ENCODE measurements around the gene ALPL. TPM values are rescaled to one million over a fixed set of nuclear protein-coding genes. Genes with fewer than 3 reads are reported as not detected.

Gene ALPL
- total and polyA plus RNA-seq, 10 of the 15 experiments (the other 5 are each of a cell fraction or from before 2014, with no cell fraction given), result 0.07 to 0.59 (median 0.31) TPM; not detected in 2

DNA sequence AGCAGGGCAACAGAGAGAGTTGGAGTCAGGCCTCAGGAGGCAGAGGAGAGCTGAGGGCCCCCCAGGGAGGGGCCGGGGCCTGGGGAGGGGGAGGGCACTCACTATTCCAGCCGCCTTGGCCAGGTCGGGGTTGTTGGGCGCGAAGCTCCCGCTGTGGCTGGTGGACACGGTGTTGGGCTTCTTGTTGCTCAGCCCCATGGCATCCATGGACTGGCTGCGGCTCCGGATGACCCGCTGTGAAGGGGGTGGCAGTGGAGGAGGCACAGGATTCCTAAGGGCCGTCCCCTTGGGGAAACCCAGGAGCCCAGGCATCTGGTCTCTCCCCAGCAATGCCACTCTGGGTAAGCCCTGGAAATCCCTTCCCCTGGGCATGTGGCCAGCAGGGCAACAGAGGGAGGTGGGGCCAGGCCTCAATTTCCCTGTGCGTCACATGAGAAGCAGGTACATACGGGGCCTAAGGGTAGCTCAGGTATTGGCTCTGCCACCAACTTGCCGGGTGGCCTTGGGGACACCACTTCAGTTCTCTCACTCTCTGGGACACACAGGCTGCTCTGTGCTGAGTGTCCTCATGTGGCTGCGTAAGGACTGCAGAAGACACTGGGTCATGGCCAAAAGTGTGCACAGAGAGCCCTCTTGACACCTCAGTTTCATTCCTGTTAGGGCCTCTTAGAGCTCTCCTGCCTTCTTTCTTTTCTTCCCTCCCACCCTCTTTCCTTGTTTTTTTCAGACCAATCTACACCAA, 96.9 kb downstream of the ALPL start (continued):
- TF ChIP-seq BACH1 (IDR thresholded peaks at IDR 0.05; ENCODE audit: borderline replicate concordance) (no peak), SUPT20H (IDR thresholded peaks at IDR 0.05; ENCODE audit: borderline replicate concordance, control insufficient read depth, low read depth, low read length) (no peak), NFYA (IDR thresholded peaks at IDR 0.05; ENCODE audit: borderline replicate concordance, low read depth, low read length) (no peak), HCFC1 (IDR thresholded peaks at IDR 0.05; ENCODE audit: low read length) (no peak), RCOR1 (conservative IDR thresholded peaks at IDR 0.05; ENCODE audit: low read depth, low read length) (no peak)

DNA sequence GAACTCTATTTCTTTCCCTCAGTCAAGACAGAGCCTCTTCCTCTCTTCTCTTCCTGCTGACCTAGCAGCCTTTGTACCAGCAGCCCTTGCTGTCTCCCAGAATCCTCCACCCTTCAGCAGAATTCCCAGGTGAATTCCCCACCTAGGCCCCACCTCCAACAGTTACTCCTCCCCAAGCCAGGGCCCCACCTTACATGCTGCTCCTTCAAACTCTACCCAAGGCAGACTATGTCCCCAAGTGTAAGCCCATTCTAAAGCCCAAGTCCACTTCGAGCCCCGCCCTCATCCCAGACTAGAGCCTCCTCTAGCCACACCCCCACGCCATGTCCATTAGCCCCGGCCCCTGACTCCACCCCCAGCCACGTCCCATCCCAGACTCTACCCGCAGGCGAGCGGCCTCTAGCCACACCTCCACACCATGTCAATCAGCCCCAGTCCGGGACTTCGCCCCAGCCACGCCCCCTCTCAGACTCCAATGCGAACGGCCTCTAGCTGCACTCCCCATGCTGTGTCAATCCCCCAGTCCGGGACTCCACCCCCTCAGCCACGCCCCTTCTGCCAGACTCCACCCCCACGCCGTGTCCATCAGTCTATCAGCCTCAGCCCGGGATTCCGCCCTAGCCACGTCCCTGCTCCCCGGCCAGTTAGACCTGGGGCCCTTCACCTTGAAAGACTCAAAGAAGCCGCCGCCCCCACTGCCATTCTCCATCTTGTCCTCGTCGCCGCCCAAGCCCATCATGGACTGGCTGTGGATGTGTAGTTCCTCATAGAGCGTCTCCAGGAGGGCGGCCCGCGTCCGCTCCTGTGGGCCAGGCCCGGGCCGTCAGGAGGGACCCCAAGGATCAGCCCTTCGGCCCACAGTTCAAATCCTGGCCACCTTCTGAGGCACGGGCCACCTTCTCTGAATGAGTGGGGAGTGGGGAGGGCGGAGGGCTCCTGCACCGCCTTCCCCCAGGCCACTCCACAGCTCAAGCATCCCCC, 98.6 kb downstream of the ALPL start:
- RAD21 ChIA-PET (ENCODE audit: unreplicated experiment), result no interaction called here
- intact Hi-C loops (cut with micrococcal nuclease; ENCODE audit: unreplicated experiment) (no loop called here), in situ Hi-C loops (cut with MboI) (no loop called here)
- no peak overlapping the region for H3K9ac ChIP-seq (ENCODE audit: control insufficient read depth, insufficient read depth, low read length)
- CTCF ChIA-PET, result interaction anchor here (1.0 kb wide), 1 partner anchor 75 kb away, joined by 3 read pairs; no protein-coding TSS in a partner anchor
- no peaks in the 10 kb centered on the region for H3K9me3 ChIP-seq (replicated peaks; ENCODE audit: control insufficient read depth, insufficient read depth, low read length)
- H3K27ac ChIP-seq (ENCODE audit: control insufficient read depth, insufficient read depth), result no peak overlapping the region
- no peaks in the 10 kb centered on the region for H4K20me1 ChIP-seq (ENCODE audit: control insufficient read depth, insufficient read depth)
- no peak overlapping the region for H3K4me3 ChIP-seq
- SMC1A ChIA-PET (ENCODE audit: uncharacterized antibody, unreplicated experiment), result no interaction called here
- DNase-seq (ENCODE audit: low read depth, low spot score) (peak; percentile 56), ATAC-seq (peak; percentile 96), FAIRE-seq (peak; percentile 7)
- no peaks in the 10 kb centered on the region; a peak in 1 of 4 replicates for H3K27me3 ChIP-seq (replicated peaks in 1 of 2; ENCODE audit: control insufficient read depth in 2 of 2, insufficient read depth in 2 of 2, low read length in 1 of 2)
- no TSS peak for BruUV-seq (replicated peaks)
- peak overlapping the region; percentile 54 for H3K4me2 ChIP-seq (ENCODE audit: control insufficient read depth, insufficient read depth)
- peak overlapping the region; percentile 66 for H2AFZ ChIP-seq (ENCODE audit: control insufficient read depth, low read depth, low read length)
- no peaks in the 10 kb centered on the region for H3K36me3 ChIP-seq (ENCODE audit: control insufficient read depth in 2 of 2, insufficient read depth in 2 of 2, low read length in 1 of 2)
- 44% methylated on average over 30 of the region's 37 CpGs for WGBS (ENCODE audit: insufficient coverage, insufficient replicate concordance, low lambda C conversion rate, missing lambda C conversion rate)
- no peaks in the 10 kb centered on the region for H3K4me1 ChIP-seq (ENCODE audit: control insufficient read depth, insufficient read depth, low read length)
- POLR2A ChIA-PET, result interaction anchor here (0.7 kb wide), 1 partner anchor 821 kb away, joined by 3 read pairs; no protein-coding TSS in a partner anchor
- H3K79me2 ChIP-seq (ENCODE audit: control insufficient read depth, insufficient read depth, low read length), result no peaks in the 10 kb centered on the region
- TF ChIP-seq, protein P1, sequence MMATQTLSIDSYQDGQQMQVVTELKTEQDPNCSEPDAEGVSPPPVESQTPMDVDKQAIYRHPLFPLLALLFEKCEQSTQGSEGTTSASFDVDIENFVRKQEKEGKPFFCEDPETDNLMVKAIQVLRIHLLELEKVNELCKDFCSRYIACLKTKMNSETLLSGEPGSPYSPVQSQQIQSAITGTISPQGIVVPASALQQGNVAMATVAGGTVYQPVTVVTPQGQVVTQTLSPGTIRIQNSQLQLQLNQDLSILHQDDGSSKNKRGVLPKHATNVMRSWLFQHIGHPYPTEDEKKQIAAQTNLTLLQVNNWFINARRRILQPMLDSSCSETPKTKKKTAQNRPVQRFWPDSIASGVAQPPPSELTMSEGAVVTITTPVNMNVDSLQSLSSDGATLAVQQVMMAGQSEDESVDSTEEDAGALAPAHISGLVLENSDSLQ (IDR thresholded peaks at IDR 0.05), result peak; percentile 97
- TF ChIP-seq SIN3A (IDR thresholded peaks at IDR 0.05; ENCODE audit: low read depth, low read length) (no peak), YY1 (IDR thresholded peaks at IDR 0.05; ENCODE audit: low read depth, low read length) (no peak), TAF1 (IDR thresholded peaks at IDR 0.05; ENCODE audit: borderline replicate concordance, low read depth, low read length) (no peak), JUND (IDR thresholded peaks at IDR 0.05; ENCODE audit: low read depth, low read length) (no peak), ZBED1 (IDR thresholded peaks at IDR 0.05; ENCODE audit: borderline replicate concordance) (no peak), MXI1 (IDR thresholded peaks at IDR 0.05; ENCODE audit: low read depth, low read length) (no peak), MTA2 (IDR thresholded peaks at IDR 0.05; ENCODE audit: low read depth) (no peak), RUNX3 (IDR thresholded peaks at IDR 0.05; ENCODE audit: low read length) (no peak), TBL1XR1 (IDR thresholded peaks at IDR 0.05; ENCODE audit: low read depth, low read length) (no peak), STAT3 (IDR thresholded peaks at IDR 0.05; ENCODE audit: low read depth, low read length) (no peak), HCFC1 (IDR thresholded peaks at IDR 0.05; ENCODE audit: low read length) (no peak), TARDBP (IDR thresholded peaks at IDR 0.05; ENCODE audit: borderline replicate concordance) (no peak), ZNF24 (IDR thresholded peaks at IDR 0.05) (no peak)
- TF ChIP-seq, protein P2, sequence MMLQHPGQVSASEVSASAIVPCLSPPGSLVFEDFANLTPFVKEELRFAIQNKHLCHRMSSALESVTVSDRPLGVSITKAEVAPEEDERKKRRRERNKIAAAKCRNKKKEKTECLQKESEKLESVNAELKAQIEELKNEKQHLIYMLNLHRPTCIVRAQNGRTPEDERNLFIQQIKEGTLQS (IDR thresholded peaks at IDR 0.05; ENCODE audit: borderline replicate concordance, extremely low read depth, low read depth, low read length), result no peak
- TF ChIP-seq, protein P3, sequence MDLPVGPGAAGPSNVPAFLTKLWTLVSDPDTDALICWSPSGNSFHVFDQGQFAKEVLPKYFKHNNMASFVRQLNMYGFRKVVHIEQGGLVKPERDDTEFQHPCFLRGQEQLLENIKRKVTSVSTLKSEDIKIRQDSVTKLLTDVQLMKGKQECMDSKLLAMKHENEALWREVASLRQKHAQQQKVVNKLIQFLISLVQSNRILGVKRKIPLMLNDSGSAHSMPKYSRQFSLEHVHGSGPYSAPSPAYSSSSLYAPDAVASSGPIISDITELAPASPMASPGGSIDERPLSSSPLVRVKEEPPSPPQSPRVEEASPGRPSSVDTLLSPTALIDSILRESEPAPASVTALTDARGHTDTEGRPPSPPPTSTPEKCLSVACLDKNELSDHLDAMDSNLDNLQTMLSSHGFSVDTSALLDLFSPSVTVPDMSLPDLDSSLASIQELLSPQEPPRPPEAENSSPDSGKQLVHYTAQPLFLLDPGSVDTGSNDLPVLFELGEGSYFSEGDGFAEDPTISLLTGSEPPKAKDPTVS (IDR thresholded peaks at IDR 0.05; ENCODE audit: low read depth, low read length), result no peak

Measured in GM12878 (cell line).